ENCODE data around the gene NKX2-3.

- TF ChIP-seq POLR2A (IDR thresholded peaks at IDR 0.05; ENCODE audit: borderline replicate concordance, extremely low read depth, insufficient read depth, insufficient read length) (no peak), POLR2AphosphoS5 (IDR thresholded peaks at IDR 0.05; ENCODE audit: low read depth, low read length) (no peak), CTCF (IDR thresholded peaks at IDR 0.05 in 2 of 3, conservative IDR thresholded peaks at IDR 0.05 in 1 of 3; ENCODE audit: borderline replicate concordance in 1 of 3, insufficient read depth in 1 of 3, low read depth in 2 of 3, low read length in 2 of 3) (no peak), EGR1 (IDR thresholded peaks at IDR 0.05; ENCODE audit: low read depth) (no peak)
These were observed 3.1 kb upstream of the NKX2-3 start for GRCh38 chr10:99529591-99530107.
